Stimulated activated CD4-positive, alpha-beta T cell treated with anti-CD3 and anti-CD28 coated beads, Interleukin-1b, Interleukin-23, amount 100 ng/mL, for 48 hours (primary cell): ENCODE measurements around the gene SFXN2.
"Not testable (repeated sequence)": the region's sequence is repeated elsewhere in the genome, so short reads cannot be mapped to it uniquely, and the experiment has no call there.

Source experiments
- DNase-seq: peaks from one replicate; pipeline ENCODE4 v3.0.0-alpha.2; 2020

Gene SFXN2

GRCh38 chr10:102758240-102758932 lies 44.0 kb downstream of the SFXN2 start:
- DNase-seq, result no peak

GRCh38 chr10:102758933-102759262 lies 44.5 kb downstream of the SFXN2 start:
- not testable (repeated sequence) for DNase-seq

GRCh38 chr10:102759497-102760210 lies 45.2 kb downstream of the SFXN2 start:
- DNase-seq, result no peak

- DNase-seq, result no peak
Measured at GRCh38 chr10:102761981-102762380, 47.5 kb downstream of the SFXN2 start.

- no peak for DNase-seq
Measured at GRCh38 chr10:102762401-102763015, 48.1 kb downstream of the SFXN2 start.

GRCh38 chr10:102763037-102763607 lies 48.7 kb downstream of the SFXN2 start:
- DNase-seq, result no peak

GRCh38 chr10:102764470-102765161 lies 50.2 kb downstream of the SFXN2 start:
- DNase-seq, result no peak

GRCh38 chr10:102765336-102765735 lies 50.9 kb downstream of the SFXN2 start:
- DNase-seq, result no peak

- no peak for DNase-seq
Measured at GRCh38 chr10:102767428-102768160, 53.2 kb downstream of the SFXN2 start.

- DNase-seq, result no peak
Measured at GRCh38 chr10:102769375-102770107, 55.1 kb downstream of the SFXN2 start.

GRCh38 chr10:102770108-102770482 lies 55.7 kb downstream of the SFXN2 start:
- no peak for DNase-seq

- no peak for DNase-seq
Measured at GRCh38 chr10:102770792-102771191, 56.4 kb downstream of the SFXN2 start.

GRCh38 chr10:102773320-102773719 lies 58.9 kb downstream of the SFXN2 start:
- no peak for DNase-seq

- DNase-seq, result no peak
Measured at GRCh38 chr10:102773986-102774385, 59.5 kb downstream of the SFXN2 start.

- DNase-seq, result no peak
Measured at GRCh38 chr10:102775201-102775934, 60.9 kb downstream of the SFXN2 start.

- peak; percentile 12 for DNase-seq
Measured at GRCh38 chr10:102775935-102776669, 61.7 kb downstream of the SFXN2 start.

- peak; percentile 30 for DNase-seq
Measured at GRCh38 chr10:102776779-102777456, 62.5 kb downstream of the SFXN2 start.

GRCh38 chr10:102777711-102778453 lies 63.4 kb downstream of the SFXN2 start:
- no peak for DNase-seq

GRCh38 chr10:102778781-102779180 lies 64.3 kb downstream of the SFXN2 start:
- no peak for DNase-seq
